Measurements from ENCODE around the gene SPEG. TPM values are rescaled to one million over a fixed set of nuclear protein-coding genes. Genes with fewer than 3 reads are reported as not detected.
A peak's percentile ranks its signal among the peaks of the same experiment; 100 is the strongest.
"Not testable (repeated sequence)": the region's sequence is repeated elsewhere in the genome, so short reads cannot be mapped to it uniquely, and the experiment has no call there.

Gene SPEG
- total RNA-seq: 0.07 TPM in 1 of 2 replicates, not detected in the other

- no peak within 1 kb of the TSS for H3K27ac Mint-ChIP-seq
- H3K36me3 Mint-ChIP-seq (ENCODE audit: low read depth): no peaks in the 10 kb centered on the region
- no peak for DNase-seq
- no peak within 1 kb of the TSS for H3K4me3 Mint-ChIP-seq
- H3K9me3 Mint-ChIP-seq: no peaks in the 10 kb centered on the region
- intact Hi-C loops (cut with micrococcal nuclease): loop anchor here (1.0 kb wide), 1 partner anchor 32 kb away; no protein-coding TSS in a partner anchor
- peaks cover 32% of the 10 kb centered on the region for H3K27me3 Mint-ChIP-seq
- H3K4me1 Mint-ChIP-seq: no peaks in the 10 kb centered on the region
These were observed at the start of gene SPEG for GRCh38 chr2:219434718-219435525. TSS of gene SPEG (plus strand) at chr2:219434843. CDS start at chr2:219434978, 135 bp downstream.

DNA sequence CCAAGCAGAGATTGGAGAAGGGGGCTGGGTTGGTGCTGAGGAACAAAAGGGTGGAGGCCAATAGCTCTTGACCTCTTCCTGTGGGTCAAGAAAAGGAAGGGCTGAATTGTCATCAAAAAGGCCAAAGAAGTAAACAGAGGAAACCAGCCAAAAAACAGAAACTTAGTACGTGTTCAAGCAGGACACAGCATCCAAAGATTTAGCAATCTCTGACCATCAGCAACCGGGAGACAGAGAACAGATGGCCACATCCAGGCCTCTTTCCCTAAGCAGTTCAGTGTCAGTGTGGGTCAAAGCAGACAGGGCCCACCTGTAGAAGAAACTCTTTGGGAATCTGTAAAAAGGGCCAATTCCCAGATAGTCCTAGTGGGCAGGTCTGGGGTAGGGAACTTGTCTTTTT is 49.8 kb upstream of the SPEG start:
- no peak for DNase-seq
- Mint-ChIP-seq H3K27me3 (no peaks in the 10 kb centered on the region), H3K4me1 (peaks cover 12% of the 10 kb centered on the region), H3K36me3 (ENCODE audit: low read depth) (peaks cover 57% of the 10 kb centered on the region), H3K27ac (no peak overlapping the region), H3K4me3 (no peak overlapping the region), H3K9me3 (no peaks in the 10 kb centered on the region)
- intact Hi-C loops (cut with micrococcal nuclease): loop anchor here (5.0 to 10.0 kb wide), 3 partner anchors 728 to 1100 kb away; partner anchors contain the start of genes BCS1L, CTDSP1 and ZNF142

DNA sequence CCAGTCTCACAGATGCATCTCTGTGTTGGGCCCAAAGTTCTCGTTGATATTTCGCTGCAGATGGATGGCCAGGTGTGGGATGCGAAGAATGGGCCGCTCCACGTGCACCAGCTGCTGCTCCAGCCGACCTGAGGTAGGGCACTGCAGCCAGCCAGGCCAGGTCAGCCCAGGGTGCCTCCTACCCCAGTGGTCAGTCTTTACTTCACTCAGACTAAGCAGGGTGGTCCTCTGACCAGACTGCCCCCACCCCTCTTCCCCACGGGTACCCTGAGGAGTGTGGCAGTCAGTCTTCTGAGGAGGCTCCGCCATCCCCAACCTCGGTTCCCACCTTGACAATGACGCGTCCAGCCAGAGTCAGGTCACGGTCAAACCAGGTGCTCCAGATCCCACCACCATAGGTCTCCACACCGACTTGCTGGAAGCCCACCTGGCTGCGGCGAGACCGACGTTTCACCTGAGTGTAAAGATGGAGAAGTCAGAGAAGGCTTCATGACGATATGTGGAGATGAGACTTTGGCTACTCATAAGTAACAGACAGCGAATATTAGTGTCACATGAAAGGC is 48.6 kb upstream of the SPEG start:
- Mint-ChIP-seq H3K4me1 (peaks cover 12% of the 10 kb centered on the region), H3K27ac (no peak overlapping the region), H3K27me3 (peaks cover 1% of the 10 kb centered on the region), H3K9me3 (peaks cover 3% of the 10 kb centered on the region), H3K4me3 (peak overlapping the region; percentile 99), H3K36me3 (ENCODE audit: low read depth) (peaks cover 53% of the 10 kb centered on the region)
- intact Hi-C loops (cut with micrococcal nuclease): loop anchor here (5.0 to 10.0 kb wide), 3 partner anchors 729 to 1101 kb away; partner anchors contain the start of genes BCS1L, CTDSP1 and ZNF142
- no peak for DNase-seq

GRCh38 chr2:219386532-219387280 is 47.9 kb upstream of the SPEG start:
- Mint-ChIP-seq H3K4me1 (peaks cover 12% of the 10 kb centered on the region), H3K27me3 (peaks cover 5% of the 10 kb centered on the region), H3K4me3 (peak overlapping the region; percentile 99), H3K36me3 (ENCODE audit: low read depth) (peaks cover 46% of the 10 kb centered on the region), H3K27ac (peak overlapping the region; percentile 95), H3K9me3 (peaks cover 5% of the 10 kb centered on the region)
- no peak for DNase-seq
- intact Hi-C loops (cut with micrococcal nuclease): loop anchor here (1.0 to 10.0 kb wide), 6 partner anchors 92 to 1102 kb away; partner anchors contain the start of genes ANKZF1, ATG9A, BCS1L and CTDSP1

GRCh38 chr2:219387306-219388120 is 47.1 kb upstream of the SPEG start, which contains the start of gene DNPEP:
TSS of gene DNPEP (minus strand) at chr2:219387912. CDS start at chr2:219387794, 118 bp downstream.
- H3K27me3 Mint-ChIP-seq: peaks cover 5% of the 10 kb centered on the region
- peak within 1 kb of the TSS; percentile 95 for H3K27ac Mint-ChIP-seq
- intact Hi-C loops (cut with micrococcal nuclease): loop anchor here (1.0 to 10.0 kb wide), 15 partner anchors 93 to 1171 kb away; partner anchors contain the start of genes ANKZF1, ARPC2, ATG9A and BCS1L
- DNase-seq: peak; percentile 96
- peak within 1 kb of the TSS; percentile 99 for H3K4me3 Mint-ChIP-seq
- H3K36me3 Mint-ChIP-seq (ENCODE audit: low read depth): peaks cover 40% of the 10 kb centered on the region
- H3K9me3 Mint-ChIP-seq: peaks cover 5% of the 10 kb centered on the region
- peaks cover 12% of the 10 kb centered on the region for H3K4me1 Mint-ChIP-seq

DNA sequence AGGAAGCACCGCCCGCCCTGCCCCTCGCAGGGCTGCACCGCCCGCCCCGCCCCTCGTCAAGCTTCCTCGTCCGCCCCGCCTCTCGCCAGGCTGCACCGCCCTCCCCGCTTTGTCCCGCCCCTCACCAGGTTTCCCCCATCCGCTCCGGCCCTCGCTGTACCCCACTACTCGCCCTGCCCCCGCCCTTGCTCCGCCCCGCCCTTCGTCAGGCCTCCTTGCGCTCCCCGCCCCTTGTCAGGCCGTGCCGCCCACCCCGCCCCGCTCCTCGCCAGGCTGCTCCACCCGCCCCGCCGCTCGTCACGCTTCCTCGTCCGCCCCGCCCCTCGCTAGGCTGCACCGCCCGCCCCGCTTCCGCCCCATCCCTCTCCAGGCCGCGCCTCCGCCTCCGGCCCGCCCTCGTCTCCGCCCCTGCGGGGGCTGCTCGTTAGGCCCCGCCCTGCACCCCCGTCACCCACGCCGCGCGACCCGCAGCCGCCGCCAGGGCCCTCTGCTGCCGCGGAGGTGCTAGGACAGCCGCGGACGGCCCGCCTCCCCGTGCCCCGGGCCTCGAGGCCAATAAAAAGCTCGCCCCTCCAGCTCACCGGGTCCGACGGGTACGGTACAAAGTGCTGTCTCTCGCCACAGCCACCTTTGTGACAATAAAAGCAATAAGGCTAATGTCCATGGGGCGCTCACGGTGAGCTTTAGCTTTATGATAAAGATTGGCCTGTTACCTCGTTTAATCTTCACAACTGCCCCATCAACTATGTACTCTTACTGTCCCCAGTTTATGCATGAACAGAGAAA is 46.3 kb upstream of the SPEG start:
- Mint-ChIP-seq H3K27me3 (peaks cover 9% of the 10 kb centered on the region), H3K9me3 (peaks cover 5% of the 10 kb centered on the region), H3K36me3 (ENCODE audit: low read depth) (peaks cover 35% of the 10 kb centered on the region), H3K4me3 (peak overlapping the region; percentile 75), H3K4me1 (peaks cover 12% of the 10 kb centered on the region), H3K27ac (peak overlapping the region; percentile 84)
- intact Hi-C loops (cut with micrococcal nuclease): loop anchor here (1.0 to 10.0 kb wide), 12 partner anchors 109 to 1172 kb away; partner anchors contain the start of genes ARPC2, BCS1L, CHPF and CTDSP1
- DNase-seq: peak; percentile 99

GRCh38 chr2:219388907-219389156 is 45.8 kb upstream of the SPEG start:
- Mint-ChIP-seq H3K27ac (peak overlapping the region; percentile 69), H3K9me3 (peaks cover 5% of the 10 kb centered on the region), H3K27me3 (peaks cover 12% of the 10 kb centered on the region), H3K4me1 (peaks cover 12% of the 10 kb centered on the region), H3K36me3 (ENCODE audit: low read depth) (peaks cover 30% of the 10 kb centered on the region), H3K4me3 (peak overlapping the region; percentile 75)
- DNase-seq: no peak
- intact Hi-C loops (cut with micrococcal nuclease): loop anchor here (1.0 to 10.0 kb wide), 13 partner anchors 14 to 1172 kb away; partner anchors contain the start of genes ARPC2, BCS1L, CHPF and CTDSP1

DNA sequence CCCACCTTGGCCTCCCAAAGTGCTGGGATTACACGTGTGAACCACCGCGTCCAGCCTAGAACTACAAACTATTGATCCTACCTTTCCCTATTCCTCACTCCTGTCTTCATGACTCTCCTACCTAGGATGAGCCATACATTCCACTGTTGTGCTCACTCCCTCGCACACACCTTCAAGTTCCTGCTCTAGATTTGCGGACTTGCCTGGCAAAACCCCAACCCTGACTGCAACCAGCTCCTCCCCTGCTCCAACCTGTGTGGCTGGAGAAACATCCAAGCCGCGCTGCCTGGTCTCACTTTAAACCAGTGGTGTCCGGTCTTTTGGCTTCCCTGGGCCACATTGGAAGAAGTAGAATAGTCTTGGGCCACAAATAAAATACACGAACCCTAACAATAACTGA is 41.9 kb upstream of the SPEG start:
- peaks cover 5% of the 10 kb centered on the region for H3K9me3 Mint-ChIP-seq
- no peaks in the 10 kb centered on the region for H3K36me3 Mint-ChIP-seq (ENCODE audit: low read depth)
- peaks cover 8% of the 10 kb centered on the region for H3K4me1 Mint-ChIP-seq
- DNase-seq: no peak
- H3K27ac Mint-ChIP-seq: no peak overlapping the region
- peaks cover 13% of the 10 kb centered on the region for H3K27me3 Mint-ChIP-seq
- no peak overlapping the region for H3K4me3 Mint-ChIP-seq
- intact Hi-C loops (cut with micrococcal nuclease): no loop called here

DNA sequence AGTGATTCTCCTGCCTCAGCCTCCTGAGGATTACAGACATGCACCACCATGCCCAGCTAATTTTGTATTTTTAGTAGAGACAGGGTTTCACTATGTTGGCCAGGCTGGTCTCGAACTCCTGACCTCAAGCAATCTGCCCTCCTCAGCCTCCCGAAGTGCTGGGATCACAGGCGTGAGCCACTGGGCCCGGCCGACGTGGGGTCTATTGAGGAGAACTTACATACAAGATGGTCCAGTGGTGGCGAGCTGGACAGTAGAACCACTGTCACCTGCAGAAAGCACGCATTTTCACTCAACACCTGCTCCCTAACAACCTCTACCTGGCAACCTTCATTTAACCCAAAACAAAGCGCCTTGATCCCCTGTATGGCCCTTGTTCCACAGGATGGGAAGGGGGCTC is 39.6 kb upstream of the SPEG start:
- H3K4me3 Mint-ChIP-seq, H3K9me3 Mint-ChIP-seq: not testable (repeated sequence)

GRCh38 chr2:219395609-219396008 is 39.0 kb upstream of the SPEG start:
- Mint-ChIP-seq H3K36me3 (ENCODE audit: low read depth) (no peaks in the 10 kb centered on the region), H3K27me3 (peaks cover 14% of the 10 kb centered on the region)
- DNase-seq: no peak

More for the DNA sequence above, 39.6 kb upstream of the SPEG start:
- H3K36me3 Mint-ChIP-seq (ENCODE audit: low read depth); H3K4me1 Mint-ChIP-seq; DNase-seq; H3K27ac Mint-ChIP-seq; intact Hi-C loops (cut with micrococcal nuclease): not testable (repeated sequence)
- H3K27me3 Mint-ChIP-seq: peaks cover 13% of the 10 kb centered on the region

DNA sequence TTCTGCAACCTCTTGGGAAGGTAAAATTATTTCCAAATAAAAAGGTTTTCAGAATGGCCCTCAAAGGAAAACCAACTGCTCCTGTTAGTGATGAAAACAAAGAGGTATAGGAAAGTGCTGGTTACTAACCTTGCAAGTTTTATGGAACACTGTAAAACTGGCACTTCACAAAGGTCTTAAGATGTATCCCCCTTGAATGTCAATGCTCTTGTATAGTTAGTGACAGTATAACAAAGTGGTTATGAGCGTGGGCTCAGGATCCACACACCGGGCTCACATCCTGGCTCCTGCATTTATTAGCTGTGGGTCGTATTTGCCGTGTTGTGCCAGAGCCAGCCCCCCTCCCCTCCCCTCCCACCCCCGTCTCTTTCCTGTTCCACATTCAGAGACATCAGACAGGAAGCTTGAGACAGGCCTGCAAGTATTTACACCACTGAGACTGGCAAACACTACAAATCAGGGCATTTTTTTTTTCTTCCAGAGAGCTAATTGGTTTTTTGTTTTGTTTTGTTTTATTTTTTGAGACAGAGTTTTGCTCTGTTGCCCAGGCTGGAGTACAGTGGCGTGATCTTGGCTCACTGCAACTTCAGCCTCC is 37.7 kb upstream of the SPEG start:
- no peak overlapping the region for H3K4me3 Mint-ChIP-seq
- H3K4me1 Mint-ChIP-seq: peaks cover 3% of the 10 kb centered on the region
- H3K9me3 Mint-ChIP-seq: no peaks in the 10 kb centered on the region
- intact Hi-C loops (cut with micrococcal nuclease): no loop called here
- no peak overlapping the region for H3K27ac Mint-ChIP-seq
- no peaks in the 10 kb centered on the region for H3K36me3 Mint-ChIP-seq (ENCODE audit: low read depth)
- peaks cover 10% of the 10 kb centered on the region for H3K27me3 Mint-ChIP-seq
- no peak for DNase-seq

More at GRCh38 chr2:219395609-219396008, 39.0 kb upstream of the SPEG start:
- peaks cover 5% of the 10 kb centered on the region for H3K9me3 Mint-ChIP-seq
- intact Hi-C loops (cut with micrococcal nuclease): no loop called here
- H3K27ac Mint-ChIP-seq: no peak overlapping the region
- H3K4me3 Mint-ChIP-seq: no peak overlapping the region
- H3K4me1 Mint-ChIP-seq: peaks cover 3% of the 10 kb centered on the region

- intact Hi-C loops (cut with micrococcal nuclease): no loop called here
- no peaks in the 10 kb centered on the region for H3K36me3 Mint-ChIP-seq (ENCODE audit: low read depth)
These were observed 35.8 kb upstream of the SPEG start for GRCh38 chr2:219398721-219399363.

More at GRCh38 chr2:219398721-219399363, 35.8 kb upstream of the SPEG start:
- no peak for DNase-seq
- no peak overlapping the region for H3K4me3 Mint-ChIP-seq
- peaks cover 3% of the 10 kb centered on the region for H3K4me1 Mint-ChIP-seq
- no peaks in the 10 kb centered on the region for H3K9me3 Mint-ChIP-seq
- peaks cover 9% of the 10 kb centered on the region for H3K27me3 Mint-ChIP-seq
- H3K27ac Mint-ChIP-seq: no peak overlapping the region
